Cardiac fibroblast (primary cell): ENCODE data around the gene ITGA4.
"Not testable (repeated sequence)": the region's sequence is repeated elsewhere in the genome, so short reads cannot be mapped to it uniquely, and the experiment has no call there.

ENCODE experiments used
- DNase-seq, 2 donors: peaks; one replicate each; pipeline versions ENCODE4 v3.0.0 to v3.0.0-alpha.2; 2010; ENCODE audit warnings: low read depth in 2 of 2
- H3K4me3 ChIP-seq, 2 donors: replicated peaks in 1 of 2; 1 replicate in 1 of 2; 2 replicates in 1 of 2; pipeline ENCODE4 v1.5.1; 2011; ENCODE audit warnings: low read depth in 2 of 2, low read length in 2 of 2, mild to moderate bottlenecking in 2 of 2, moderate library complexity in 1 of 2
- TF ChIP-seq, protein P1 (sequence below): IDR thresholded peaks from one replicate; pipeline ENCODE4 v1.5.1; 2011; ENCODE audit warnings: low read depth, mild to moderate bottlenecking, low read length, inconsistent platforms

ITGA4 gene

GRCh38 chr2:181441670-181442069, 15.5 kb upstream of the ITGA4 start:
- TF ChIP-seq, protein P1, sequence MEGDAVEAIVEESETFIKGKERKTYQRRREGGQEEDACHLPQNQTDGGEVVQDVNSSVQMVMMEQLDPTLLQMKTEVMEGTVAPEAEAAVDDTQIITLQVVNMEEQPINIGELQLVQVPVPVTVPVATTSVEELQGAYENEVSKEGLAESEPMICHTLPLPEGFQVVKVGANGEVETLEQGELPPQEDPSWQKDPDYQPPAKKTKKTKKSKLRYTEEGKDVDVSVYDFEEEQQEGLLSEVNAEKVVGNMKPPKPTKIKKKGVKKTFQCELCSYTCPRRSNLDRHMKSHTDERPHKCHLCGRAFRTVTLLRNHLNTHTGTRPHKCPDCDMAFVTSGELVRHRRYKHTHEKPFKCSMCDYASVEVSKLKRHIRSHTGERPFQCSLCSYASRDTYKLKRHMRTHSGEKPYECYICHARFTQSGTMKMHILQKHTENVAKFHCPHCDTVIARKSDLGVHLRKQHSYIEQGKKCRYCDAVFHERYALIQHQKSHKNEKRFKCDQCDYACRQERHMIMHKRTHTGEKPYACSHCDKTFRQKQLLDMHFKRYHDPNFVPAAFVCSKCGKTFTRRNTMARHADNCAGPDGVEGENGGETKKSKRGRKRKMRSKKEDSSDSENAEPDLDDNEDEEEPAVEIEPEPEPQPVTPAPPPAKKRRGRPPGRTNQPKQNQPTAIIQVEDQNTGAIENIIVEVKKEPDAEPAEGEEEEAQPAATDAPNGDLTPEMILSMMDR = no peak
- no peak overlapping the region for H3K4me3 ChIP-seq
- no peak for DNase-seq

GRCh38 chr2:181444654-181445053, 12.5 kb upstream of the ITGA4 start:
- no peak for DNase-seq
- H3K4me3 ChIP-seq = no peak overlapping the region
- TF ChIP-seq, protein P1 = no peak

DNA sequence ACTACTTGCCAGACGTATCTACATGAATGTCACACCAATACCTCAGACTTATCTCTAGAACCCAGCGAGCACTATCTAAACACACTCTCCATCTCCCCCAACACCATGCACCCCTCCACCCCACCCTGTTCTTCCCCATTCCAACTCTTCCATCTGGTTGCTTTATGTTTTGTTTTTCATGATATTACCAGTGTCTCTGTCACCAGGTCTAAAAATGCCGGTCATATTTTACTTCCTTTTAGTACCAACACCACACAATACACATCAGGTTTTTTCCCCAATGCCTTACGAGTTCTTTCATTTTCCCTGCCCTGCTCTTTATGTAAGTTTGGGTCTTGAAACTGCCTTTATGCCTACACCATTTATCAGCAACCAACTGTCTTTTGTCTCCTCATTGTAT, 10.2 kb upstream of the ITGA4 start:
- no peak overlapping the region for H3K4me3 ChIP-seq
- TF ChIP-seq, protein P1 = no peak
- no peak for DNase-seq

DNA sequence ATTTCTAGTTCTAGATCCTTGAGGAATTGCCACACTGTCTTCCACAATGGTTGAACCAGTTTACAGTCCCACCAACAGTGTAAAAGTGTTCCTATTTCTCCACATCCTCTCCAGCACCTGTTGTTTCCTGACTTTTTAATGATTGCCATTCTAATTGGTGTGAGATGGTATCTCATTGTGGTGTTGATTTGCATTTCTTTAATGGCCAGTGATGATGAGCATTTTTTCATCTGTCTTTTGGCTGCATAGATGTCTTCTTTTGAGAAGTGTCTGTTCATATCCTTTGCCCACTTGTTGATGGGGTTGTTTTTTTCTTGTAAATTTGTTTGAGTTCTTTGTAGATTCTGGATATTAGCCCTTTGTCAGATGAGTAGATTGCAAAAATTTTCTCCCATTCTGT, 7.9 kb upstream of the ITGA4 start:
- not testable (repeated sequence) for DNase-seq, H3K4me3 ChIP-seq

GRCh38 chr2:181454686-181455450, 2.3 kb upstream of the ITGA4 start:
- no peak for DNase-seq
- TF ChIP-seq, protein P1 = no peak
- H3K4me3 ChIP-seq = no peak overlapping the region

DNA sequence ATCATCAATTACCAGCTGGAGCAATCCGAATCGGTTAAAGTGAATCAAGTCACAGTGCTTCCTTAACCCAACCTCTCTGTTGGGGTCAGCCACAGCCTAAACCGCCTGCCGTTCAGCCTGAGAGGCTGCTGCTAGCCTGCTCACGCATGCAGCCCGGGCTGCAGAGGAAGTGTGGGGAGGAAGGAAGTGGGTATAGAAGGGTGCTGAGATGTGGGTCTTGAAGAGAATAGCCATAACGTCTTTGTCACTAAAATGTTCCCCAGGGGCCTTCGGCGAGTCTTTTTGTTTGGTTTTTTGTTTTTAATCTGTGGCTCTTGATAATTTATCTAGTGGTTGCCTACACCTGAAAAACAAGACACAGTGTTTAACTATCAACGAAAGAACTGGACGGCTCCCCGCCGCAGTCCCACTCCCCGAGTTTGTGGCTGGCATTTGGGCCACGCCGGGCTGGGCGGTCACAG, 496 bp upstream of the ITGA4 start:
- H3K4me3 ChIP-seq = peak overlapping the region; percentile 74 to 87
- peak; percentile 23 to 39 for DNase-seq
- TF ChIP-seq, protein P1 = no peak

DNA sequence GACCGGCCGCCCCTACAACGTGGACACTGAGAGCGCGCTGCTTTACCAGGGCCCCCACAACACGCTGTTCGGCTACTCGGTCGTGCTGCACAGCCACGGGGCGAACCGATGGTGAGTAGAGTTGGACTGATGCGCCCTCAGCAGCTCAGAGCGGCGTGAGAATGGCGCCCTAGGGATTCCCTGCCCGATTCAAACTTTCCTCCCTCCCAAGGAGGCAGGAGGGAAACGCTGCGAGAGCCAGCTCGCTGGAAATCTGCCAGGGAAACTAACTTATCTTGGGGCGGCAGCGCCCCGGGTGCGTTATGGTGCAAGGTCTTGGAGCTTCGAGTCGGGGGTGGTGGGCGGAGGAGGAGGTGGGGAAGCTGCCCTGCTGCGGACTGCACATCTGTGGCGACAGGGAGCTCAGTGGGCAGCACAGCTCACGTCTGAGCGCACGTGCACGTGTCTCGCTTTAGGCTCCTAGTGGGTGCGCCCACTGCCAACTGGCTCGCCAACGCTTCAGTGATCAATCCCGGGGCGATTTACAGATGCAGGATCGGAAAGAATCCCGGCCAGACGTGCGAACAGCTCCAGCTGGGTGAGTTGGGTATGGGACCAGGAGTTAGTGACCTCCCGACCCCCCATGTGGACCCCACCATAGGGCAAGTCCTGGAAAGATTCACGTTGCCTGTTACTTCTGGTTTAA, 697 bp downstream of the ITGA4 start:
- DNase-seq = peak; percentile 50 to 65
- H3K4me3 ChIP-seq = peak overlapping the region; percentile 74 to 87
- TF ChIP-seq, protein P1 = peak; percentile 1
